Panc1 (cell line): ENCODE measurements around the gene KPTN.

Source experiments
- POLR2AphosphoS5 ChIP-seq: IDR thresholded peaks from 2 replicates; pipeline ENCODE4 v1.6.1; 2012; ENCODE audit warnings: mild to moderate bottlenecking, low read depth, low read length, moderate library complexity
- SIN3A ChIP-seq: IDR thresholded peaks from 2 replicates; pipeline ENCODE4 v1.6.1; 2012; ENCODE audit warnings: low read depth, mild to moderate bottlenecking, low read length, moderate library complexity, borderline replicate concordance; ENCODE audit not compliant: insufficient read depth
- TF ChIP-seq, protein P1 (sequence below): fragments of 450-650 bp; IDR thresholded peaks from 2 replicates; pipeline ENCODE4 v1.5.1; 2017; ENCODE audit warnings: mild to moderate bottlenecking
- TF ChIP-seq, protein P2 (sequence below), 2 experiments: IDR thresholded peaks; 2 replicates each; pipeline ENCODE4 v1.6.1; 2011 to 2012; ENCODE audit warnings: low read depth in 2 of 2, control low read depth in 1 of 2, low read length in 1 of 2, mild to moderate bottlenecking in 1 of 2, moderate library complexity in 1 of 2; ENCODE audit not compliant: insufficient read depth in 1 of 2

DNA sequence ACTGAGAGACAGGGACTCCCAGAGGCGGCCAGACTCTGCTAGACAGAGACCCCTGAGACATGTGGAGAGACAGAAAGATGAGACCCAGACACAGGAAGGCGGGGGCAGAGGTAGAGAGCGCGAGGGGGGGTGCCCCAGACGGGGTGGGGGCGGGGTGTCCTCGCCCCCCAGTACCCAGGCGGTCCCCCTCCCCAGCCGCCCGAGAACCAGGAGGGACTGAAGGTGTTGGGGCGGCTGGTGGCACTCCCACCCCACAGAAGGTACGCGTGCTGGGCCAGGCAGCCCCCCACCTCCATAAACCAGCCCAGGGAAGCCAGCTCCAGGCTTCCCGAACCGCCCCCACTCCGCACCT, 12.7 kb downstream of the KPTN start:
- TF ChIP-seq, protein P1, sequence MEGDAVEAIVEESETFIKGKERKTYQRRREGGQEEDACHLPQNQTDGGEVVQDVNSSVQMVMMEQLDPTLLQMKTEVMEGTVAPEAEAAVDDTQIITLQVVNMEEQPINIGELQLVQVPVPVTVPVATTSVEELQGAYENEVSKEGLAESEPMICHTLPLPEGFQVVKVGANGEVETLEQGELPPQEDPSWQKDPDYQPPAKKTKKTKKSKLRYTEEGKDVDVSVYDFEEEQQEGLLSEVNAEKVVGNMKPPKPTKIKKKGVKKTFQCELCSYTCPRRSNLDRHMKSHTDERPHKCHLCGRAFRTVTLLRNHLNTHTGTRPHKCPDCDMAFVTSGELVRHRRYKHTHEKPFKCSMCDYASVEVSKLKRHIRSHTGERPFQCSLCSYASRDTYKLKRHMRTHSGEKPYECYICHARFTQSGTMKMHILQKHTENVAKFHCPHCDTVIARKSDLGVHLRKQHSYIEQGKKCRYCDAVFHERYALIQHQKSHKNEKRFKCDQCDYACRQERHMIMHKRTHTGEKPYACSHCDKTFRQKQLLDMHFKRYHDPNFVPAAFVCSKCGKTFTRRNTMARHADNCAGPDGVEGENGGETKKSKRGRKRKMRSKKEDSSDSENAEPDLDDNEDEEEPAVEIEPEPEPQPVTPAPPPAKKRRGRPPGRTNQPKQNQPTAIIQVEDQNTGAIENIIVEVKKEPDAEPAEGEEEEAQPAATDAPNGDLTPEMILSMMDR = no peak
- TF ChIP-seq SIN3A (no peak), POLR2AphosphoS5 (no peak)
- TF ChIP-seq, protein P2, sequence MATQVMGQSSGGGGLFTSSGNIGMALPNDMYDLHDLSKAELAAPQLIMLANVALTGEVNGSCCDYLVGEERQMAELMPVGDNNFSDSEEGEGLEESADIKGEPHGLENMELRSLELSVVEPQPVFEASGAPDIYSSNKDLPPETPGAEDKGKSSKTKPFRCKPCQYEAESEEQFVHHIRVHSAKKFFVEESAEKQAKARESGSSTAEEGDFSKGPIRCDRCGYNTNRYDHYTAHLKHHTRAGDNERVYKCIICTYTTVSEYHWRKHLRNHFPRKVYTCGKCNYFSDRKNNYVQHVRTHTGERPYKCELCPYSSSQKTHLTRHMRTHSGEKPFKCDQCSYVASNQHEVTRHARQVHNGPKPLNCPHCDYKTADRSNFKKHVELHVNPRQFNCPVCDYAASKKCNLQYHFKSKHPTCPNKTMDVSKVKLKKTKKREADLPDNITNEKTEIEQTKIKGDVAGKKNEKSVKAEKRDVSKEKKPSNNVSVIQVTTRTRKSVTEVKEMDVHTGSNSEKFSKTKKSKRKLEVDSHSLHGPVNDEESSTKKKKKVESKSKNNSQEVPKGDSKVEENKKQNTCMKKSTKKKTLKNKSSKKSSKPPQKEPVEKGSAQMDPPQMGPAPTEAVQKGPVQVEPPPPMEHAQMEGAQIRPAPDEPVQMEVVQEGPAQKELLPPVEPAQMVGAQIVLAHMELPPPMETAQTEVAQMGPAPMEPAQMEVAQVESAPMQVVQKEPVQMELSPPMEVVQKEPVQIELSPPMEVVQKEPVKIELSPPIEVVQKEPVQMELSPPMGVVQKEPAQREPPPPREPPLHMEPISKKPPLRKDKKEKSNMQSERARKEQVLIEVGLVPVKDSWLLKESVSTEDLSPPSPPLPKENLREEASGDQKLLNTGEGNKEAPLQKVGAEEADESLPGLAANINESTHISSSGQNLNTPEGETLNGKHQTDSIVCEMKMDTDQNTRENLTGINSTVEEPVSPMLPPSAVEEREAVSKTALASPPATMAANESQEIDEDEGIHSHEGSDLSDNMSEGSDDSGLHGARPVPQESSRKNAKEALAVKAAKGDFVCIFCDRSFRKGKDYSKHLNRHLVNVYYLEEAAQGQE (IDR thresholded peaks at IDR 0.05; ENCODE audit: insufficient read depth in 1 of 2, low read depth in 2 of 2, low read length in 1 of 2) = no peak
